A673 (cell line): Measurements from ENCODE around the gene FAM13A. TPM values are rescaled to one million over a fixed set of nuclear protein-coding genes. Genes with fewer than 3 reads are reported as not detected.

Experiments
- BruUV-seq: library from RNA; stranded (reverse); fragments of 400-500 nt; replicated peaks from 2 replicates; lab custom pipeline; 2021; lab: Mats Ljungman, UMichigan
- CTCF ChIA-PET: fragments of 300-600 bp; sonication (Branson Sonifier 250); formaldehyde crosslinking; loops from one replicate; lab custom pipeline; 2022; ENCODE audit warnings: antibody characterized with exemption; lab: Charles Lee
- POLR2A ChIA-PET: fragments of 300-600 bp; sonication (Branson Sonifier 250); formaldehyde crosslinking; loops from one replicate; lab custom pipeline; 2022; ENCODE audit warnings: antibody characterized with exemption; ENCODE audit not compliant: low non-redundant PET; lab: Charles Lee
- DNase-seq: peaks from one replicate; pipeline ENCODE4 v3.0.0-alpha.2; 2015; ENCODE audit warnings: low spot score
- H3K27ac ChIP-seq: fragments of 200-600 bp; sonication (generic); 2 replicates; pipeline ENCODE4 v1.5.1; 2016; ENCODE audit warnings: mixed run types, low read depth, mild to moderate bottlenecking, mixed read lengths, antibody characterized with exemption, low read length; ENCODE audit not compliant: poor library complexity, severe bottlenecking
- H3K27me3 ChIP-seq: fragments of 200-600 bp; sonication (generic); replicated peaks from 2 replicates; pipeline ENCODE4 v1.6.1; 2017; ENCODE audit warnings: mixed run types, low read depth, mild to moderate bottlenecking, mixed read lengths, antibody characterized with exemption, low read length; ENCODE audit not compliant: insufficient read depth, poor library complexity
- H3K36me3 ChIP-seq: fragments of 200-600 bp; sonication (generic); 2 replicates; pipeline ENCODE4 v1.6.1; 2016; ENCODE audit warnings: mixed run types, mild to moderate bottlenecking, mixed read lengths, antibody characterized with exemption, low read length; ENCODE audit not compliant: insufficient read depth, poor library complexity, severe bottlenecking
- H3K4me1 ChIP-seq: fragments of 200-600 bp; sonication (generic); 2 replicates; pipeline ENCODE4 v1.6.1; 2017; ENCODE audit warnings: mixed run types, mild to moderate bottlenecking, mixed read lengths, antibody characterized with exemption, low read length; ENCODE audit not compliant: insufficient read depth, poor library complexity, severe bottlenecking
- H3K4me3 ChIP-seq: fragments of 200-600 bp; sonication (generic); 2 replicates; pipeline ENCODE4 v1.5.1; 2016; ENCODE audit warnings: low read depth, mixed run types, mild to moderate bottlenecking, mixed read lengths, low read length; ENCODE audit not compliant: poor library complexity, severe bottlenecking
- H3K9me3 ChIP-seq: fragments of 200-600 bp; sonication (generic); 2 replicates; pipeline ENCODE4 v1.6.1; 2016; ENCODE audit warnings: mixed run types, low read depth, mild to moderate bottlenecking, mixed read lengths, antibody characterized with exemption, low read length; ENCODE audit not compliant: poor library complexity, severe bottlenecking
- EZH2 ChIP-seq: fragments of 200-600 bp; sonication (generic); IDR thresholded peaks from 2 replicates; pipeline ENCODE4 v1.6.1; 2017; ENCODE audit warnings: borderline replicate concordance, low read depth, mild to moderate bottlenecking, mixed read lengths, antibody characterized with exemption, low read length; ENCODE audit not compliant: poor library complexity, severe bottlenecking
- intact Hi-C: fragments of 100-400 bp; cut with micrococcal nuclease; formaldehyde crosslinking; loops from one replicate; pipeline ENCODE4 v1.10.0; 2022; ENCODE audit not compliant: unreplicated experiment
- total RNA-seq: library from RNA; stranded (reverse); gene quantifications from 2 replicates; pipeline ENCODE4 v1.2.3, GENCODE V29; 2021
- TF ChIP-seq, protein P1 (sequence below): fragments of 300-800, 200-600 bp; sonication (generic); conservative IDR thresholded peaks from 2 replicates; pipeline ENCODE4 v1.5.1; 2017; ENCODE audit warnings: low read depth, mild to moderate bottlenecking, antibody characterized with exemption, low read length, moderate library complexity, mixed read lengths

FAM13A gene
- total RNA-seq, 1 experiment from 2014 or later, result 15.5 TPM

DNA sequence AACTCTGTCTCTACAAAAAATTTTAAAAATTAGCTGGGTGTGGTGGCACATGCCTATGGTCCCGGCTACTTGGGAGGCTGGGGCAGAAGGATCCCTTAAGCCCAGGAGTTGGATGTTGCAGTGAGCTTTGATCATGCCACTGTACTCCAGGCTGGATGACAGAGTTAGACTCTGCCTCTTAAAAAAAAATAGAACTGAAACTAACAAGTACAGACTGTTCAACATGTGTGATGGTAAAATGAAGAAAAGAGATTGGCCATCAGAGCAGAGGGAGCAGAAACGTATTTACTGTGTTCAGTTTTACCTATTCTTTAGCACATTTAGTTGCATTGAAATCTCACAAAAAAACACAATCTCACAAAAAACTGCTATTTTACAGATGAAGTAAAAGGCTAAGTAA is 281.5 kb downstream of the FAM13A start:
- no peak for DNase-seq
- H3K27ac ChIP-seq, result no peak overlapping the region
- peaks cover 12% of the 10 kb centered on the region for H3K4me1 ChIP-seq
- no peak for TF ChIP-seq EZH2
- TF ChIP-seq, protein P1, sequence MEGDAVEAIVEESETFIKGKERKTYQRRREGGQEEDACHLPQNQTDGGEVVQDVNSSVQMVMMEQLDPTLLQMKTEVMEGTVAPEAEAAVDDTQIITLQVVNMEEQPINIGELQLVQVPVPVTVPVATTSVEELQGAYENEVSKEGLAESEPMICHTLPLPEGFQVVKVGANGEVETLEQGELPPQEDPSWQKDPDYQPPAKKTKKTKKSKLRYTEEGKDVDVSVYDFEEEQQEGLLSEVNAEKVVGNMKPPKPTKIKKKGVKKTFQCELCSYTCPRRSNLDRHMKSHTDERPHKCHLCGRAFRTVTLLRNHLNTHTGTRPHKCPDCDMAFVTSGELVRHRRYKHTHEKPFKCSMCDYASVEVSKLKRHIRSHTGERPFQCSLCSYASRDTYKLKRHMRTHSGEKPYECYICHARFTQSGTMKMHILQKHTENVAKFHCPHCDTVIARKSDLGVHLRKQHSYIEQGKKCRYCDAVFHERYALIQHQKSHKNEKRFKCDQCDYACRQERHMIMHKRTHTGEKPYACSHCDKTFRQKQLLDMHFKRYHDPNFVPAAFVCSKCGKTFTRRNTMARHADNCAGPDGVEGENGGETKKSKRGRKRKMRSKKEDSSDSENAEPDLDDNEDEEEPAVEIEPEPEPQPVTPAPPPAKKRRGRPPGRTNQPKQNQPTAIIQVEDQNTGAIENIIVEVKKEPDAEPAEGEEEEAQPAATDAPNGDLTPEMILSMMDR, result no peak
- no peaks in the 10 kb centered on the region for H3K9me3 ChIP-seq
- no peaks in the 10 kb centered on the region for H3K27me3 ChIP-seq
- POLR2A ChIA-PET, result interaction anchor here (0.6 kb wide), 1 partner anchor 85 kb away, joined by 4 read pairs; no protein-coding TSS in a partner anchor
- no TSS peak for BruUV-seq
- H3K4me3 ChIP-seq, result no peak overlapping the region
- CTCF ChIA-PET, result no interaction called here
- H3K36me3 ChIP-seq, result no peaks in the 10 kb centered on the region
- intact Hi-C loops, result no loop called here

DNA sequence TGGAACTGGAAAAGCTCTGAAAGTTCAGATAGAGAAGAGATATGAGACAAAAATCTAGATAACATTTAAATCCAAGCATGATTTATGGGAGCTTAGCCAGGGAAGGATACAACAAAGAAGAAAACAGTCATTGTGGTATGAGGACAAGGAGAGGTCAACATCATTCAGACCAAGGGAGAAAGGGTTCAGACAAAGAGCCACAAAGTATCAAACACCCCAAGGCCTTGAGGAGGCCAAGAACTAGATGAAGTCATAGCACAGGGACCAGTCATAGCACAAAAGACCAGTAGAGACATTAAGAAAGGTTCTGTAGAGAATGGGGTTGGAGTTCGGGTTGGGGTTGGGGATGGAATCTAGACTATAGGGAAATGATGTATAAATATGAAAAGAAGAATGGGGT is 282.0 kb downstream of the FAM13A start:
- intact Hi-C loops, result no loop called here
- CTCF ChIA-PET, result no interaction called here
- no peak for DNase-seq
- POLR2A ChIA-PET, result no interaction called here
- no peaks in the 10 kb centered on the region for H3K36me3 ChIP-seq
- no peaks in the 10 kb centered on the region for H3K9me3 ChIP-seq
- no peak overlapping the region for H3K4me3 ChIP-seq
- H3K27me3 ChIP-seq, result no peaks in the 10 kb centered on the region
- H3K4me1 ChIP-seq, result peaks cover 9% of the 10 kb centered on the region
- H3K27ac ChIP-seq, result no peak overlapping the region
- no TSS peak for BruUV-seq
- no peak for TF ChIP-seq EZH2
- TF ChIP-seq, protein P1, result no peak

DNA sequence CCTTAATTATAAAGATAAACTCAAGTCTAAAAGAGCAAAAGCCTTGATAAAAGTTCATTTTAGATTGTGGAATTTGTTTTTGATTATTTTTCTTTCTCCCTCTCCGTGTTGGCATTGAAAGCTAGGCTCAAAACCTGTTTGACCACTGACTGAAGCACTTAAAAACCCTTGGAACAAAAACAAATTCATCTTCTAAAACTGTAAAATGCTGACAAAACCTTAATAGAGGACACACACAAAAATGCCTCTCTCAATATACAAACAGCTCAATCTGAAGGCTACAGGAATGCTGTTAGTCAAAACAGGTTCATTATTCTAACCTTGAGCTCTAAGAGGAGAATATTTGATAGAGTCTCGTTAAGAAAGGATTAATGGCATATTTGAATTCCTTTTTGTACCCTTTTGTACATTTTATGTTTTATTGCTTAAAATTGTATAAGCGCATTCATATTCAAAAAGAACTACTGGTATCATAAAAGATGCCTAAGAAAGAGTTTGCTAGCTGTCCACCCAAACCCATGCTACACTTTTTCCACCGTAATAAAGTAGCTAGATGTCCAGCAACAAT is 285.0 kb downstream of the FAM13A start:
- Histone ChIP-seq H3K4me3 (no peak overlapping the region), H3K27me3 (no peaks in the 10 kb centered on the region), H3K4me1 (no peaks in the 10 kb centered on the region), H3K36me3 (no peaks in the 10 kb centered on the region), H3K9me3 (no peaks in the 10 kb centered on the region), H3K27ac (no peak overlapping the region)
- intact Hi-C loops, result no loop called here
- BruUV-seq, result no TSS peak
- TF ChIP-seq, protein P1, result no peak
- no peak for TF ChIP-seq EZH2
- DNase-seq, result no peak
- ChIA-PET POLR2A (no interaction called here), CTCF (no interaction called here)
